Urinary bladder (tissue), 4 donors: Measurements from ENCODE around the gene HMGCLL1. TPM values are rescaled to one million over a fixed set of nuclear protein-coding genes. Genes with fewer than 3 reads are reported as not detected.

ENCODE experiments used
- DNase-seq: peaks from one replicate; pipeline ENCODE4 v3.0.0-alpha.2; 2015; ENCODE audit errors: extremely low spot score
- H3K27ac ChIP-seq: one replicate; pipeline ENCODE4 v1.5.1; 2013; ENCODE audit warnings: low read depth, mild to moderate bottlenecking, moderate library complexity
- H3K36me3 ChIP-seq: one replicate; pipeline ENCODE4 v1.6.1; 2013; ENCODE audit warnings: mild to moderate bottlenecking, moderate library complexity; ENCODE audit not compliant: insufficient read depth
- H3K4me1 ChIP-seq: one replicate; pipeline ENCODE4 v1.6.1; 2013; ENCODE audit warnings: mild to moderate bottlenecking, moderate library complexity; ENCODE audit not compliant: insufficient read depth
- H3K4me3 ChIP-seq: one replicate; pipeline ENCODE4 v1.5.1; 2013; ENCODE audit warnings: low read depth, low read length
- WGBS: extraction: QIAGEN DNeasy Blood & Tissue Kit; methylation state at CpG from one replicate; pipeline ENCODE4 v1.1.7; 2013; 5-methylcytosine and 5-hydroxymethylcytosine counted together
- polyA plus RNA-seq: library from polyadenylated mRNA; stranded (reverse); fragments of 200-250 nt; gene quantifications from one replicate; pipeline ENCODE4 v1.2.3, GENCODE V29; 2013
- total RNA-seq: library from RNA; depleted of rRNA; stranded (reverse); fragments of >200 nt; gene quantifications from one replicate; pipeline ENCODE4 v1.2.3, GENCODE V29; 2014
- donor health status: healthy with polysubstance abuse.
- donor health status: healthy.

HMGCLL1 gene
- total and polyA plus RNA-seq, 2 donors: 2.5 to 14.6 TPM

DNA sequence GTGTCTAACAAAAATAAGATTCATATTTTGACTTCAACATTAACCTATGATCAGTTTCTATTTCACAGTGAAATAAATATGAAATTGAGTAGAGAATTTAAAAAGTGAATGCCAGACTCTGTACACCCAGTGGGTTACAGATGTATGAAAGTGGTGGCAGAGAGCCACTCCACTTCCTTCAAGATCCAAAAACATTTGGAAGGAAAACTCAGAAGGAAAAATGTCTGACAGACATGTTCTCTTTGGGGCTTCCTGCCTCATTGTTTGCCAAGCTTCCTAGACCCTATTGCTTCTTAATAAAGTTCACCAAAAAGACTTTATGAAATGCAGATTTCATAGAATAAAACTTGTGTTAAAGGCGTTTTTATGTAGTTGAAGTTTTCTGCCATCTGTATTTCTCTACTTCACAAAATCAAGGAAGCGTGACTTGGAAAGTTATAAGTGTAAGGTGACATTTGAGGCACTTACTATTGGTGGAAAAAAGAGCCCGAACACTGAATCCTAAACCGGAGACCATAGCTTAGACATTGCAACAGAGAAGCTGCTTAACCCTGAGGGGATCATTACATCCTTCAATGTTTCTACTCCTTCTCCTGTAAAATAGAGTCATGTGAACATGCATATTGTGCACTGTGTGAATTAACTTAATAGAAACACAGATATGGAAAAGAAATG is 12.8 kb downstream of the HMGCLL1 start:
- Histone ChIP-seq H3K4me3 (no peak overlapping the region), H3K27ac (no peak overlapping the region), H3K4me1 (no peaks in the 10 kb centered on the region), H3K36me3 (no peaks in the 10 kb centered on the region)
- WGBS: 88% methylated on average over 4 of the region's 4 CpGs
- no peak for DNase-seq

DNA sequence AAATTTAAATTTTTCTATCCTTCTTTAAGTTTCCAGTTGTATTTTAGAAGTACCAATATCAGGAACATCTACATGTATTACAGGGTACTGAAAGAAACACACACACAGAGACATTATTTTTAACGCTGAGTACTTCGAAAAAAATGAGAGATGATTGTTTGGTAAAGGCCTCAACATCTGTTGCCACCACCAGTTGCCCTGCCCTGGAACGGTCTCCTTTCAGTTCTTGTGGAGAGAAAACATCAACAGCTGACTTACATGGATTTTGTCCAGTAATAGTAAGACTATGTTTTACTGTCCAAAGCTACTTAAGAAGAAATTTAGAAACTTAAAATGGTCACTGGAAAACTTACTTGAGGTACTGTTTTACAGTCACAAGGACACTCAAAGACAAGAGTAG is 16.7 kb downstream of the HMGCLL1 start:
- Histone ChIP-seq H3K36me3 (no peaks in the 10 kb centered on the region), H3K4me1 (no peaks in the 10 kb centered on the region), H3K27ac (no peak overlapping the region), H3K4me3 (no peak overlapping the region)
- WGBS: 84% methylated on average over 3 of the region's 3 CpGs
- no peak for DNase-seq

DNA sequence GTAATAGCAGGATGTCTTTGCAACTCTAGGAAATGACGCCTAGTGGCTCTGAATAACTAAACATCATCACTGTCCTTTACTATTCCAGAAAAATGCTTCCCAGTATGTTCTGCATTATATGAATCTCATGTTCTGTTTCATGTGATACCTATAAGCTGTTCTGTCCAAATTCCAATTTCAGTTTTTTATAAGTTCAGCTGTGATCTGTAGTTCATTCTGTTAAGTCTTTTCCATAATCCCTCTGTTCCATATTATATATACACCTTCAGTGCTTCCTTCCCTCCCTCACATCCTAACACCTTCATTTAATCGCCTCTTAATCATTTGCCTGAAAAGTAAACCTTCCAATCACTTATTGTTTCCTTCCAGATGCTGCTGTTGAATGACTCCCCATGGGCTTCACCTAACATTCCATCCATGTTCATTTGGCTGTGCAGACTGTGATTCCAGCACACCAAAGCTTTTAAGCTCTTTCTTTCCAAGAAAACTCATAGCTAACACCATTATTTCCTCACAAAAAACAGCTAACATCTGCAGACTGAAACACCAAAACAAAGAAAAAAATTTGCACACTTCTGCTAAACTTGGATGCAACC is 18.6 kb downstream of the HMGCLL1 start:
- Histone ChIP-seq H3K4me1 (no peaks in the 10 kb centered on the region), H3K36me3 (no peaks in the 10 kb centered on the region), H3K4me3 (no peak overlapping the region), H3K27ac (no peak overlapping the region)
- no peak for DNase-seq
- 88% methylated on average over 2 of the region's 2 CpGs for WGBS

DNA sequence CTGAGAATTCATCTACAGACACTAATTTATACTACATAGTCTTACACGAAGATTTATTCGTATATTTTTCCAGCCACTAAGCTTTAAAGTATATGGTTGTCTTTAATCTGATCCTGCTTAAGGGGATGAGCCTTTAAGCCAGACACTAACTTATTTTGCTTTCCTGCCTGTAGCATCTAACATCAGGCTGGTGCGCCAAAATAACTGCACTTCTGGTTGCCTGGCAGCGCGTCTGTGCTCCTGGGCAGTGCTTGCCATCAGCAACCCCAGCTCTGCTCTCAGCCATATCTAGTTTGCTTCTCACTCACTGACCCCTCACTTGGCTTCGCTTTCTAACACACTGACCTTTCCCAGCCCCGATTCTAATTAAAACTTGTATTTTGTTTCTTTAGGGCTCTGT is 21.8 kb downstream of the HMGCLL1 start:
- no peak overlapping the region for H3K4me3 ChIP-seq
- WGBS: 72% methylated on average over 7 of the region's 7 CpGs
- no peaks in the 10 kb centered on the region for H3K4me1 ChIP-seq
- DNase-seq: no peak
- no peak overlapping the region for H3K27ac ChIP-seq
- no peaks in the 10 kb centered on the region for H3K36me3 ChIP-seq

DNA sequence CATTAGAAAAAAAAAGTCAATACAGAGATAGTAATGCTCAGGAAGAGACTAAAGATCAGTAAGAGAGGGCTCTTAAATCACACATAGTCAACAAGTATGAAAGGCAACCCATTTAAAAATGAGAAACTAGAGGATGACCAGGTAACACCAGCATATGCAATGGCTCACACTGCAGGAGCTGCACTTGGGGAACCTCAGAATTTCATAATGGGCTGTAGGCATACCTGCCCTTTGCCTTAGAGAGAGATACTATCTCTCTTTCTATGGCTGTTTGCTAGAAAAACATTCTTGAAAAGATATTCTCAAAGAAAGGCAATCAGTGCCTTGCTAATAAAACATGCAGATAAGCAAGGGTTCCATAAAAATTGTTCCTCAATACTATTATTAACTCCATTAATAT is 33.2 kb downstream of the HMGCLL1 start:
- DNase-seq: no peak
- Histone ChIP-seq H3K4me1 (no peaks in the 10 kb centered on the region), H3K36me3 (no peaks in the 10 kb centered on the region), H3K4me3 (no peak overlapping the region), H3K27ac (no peak overlapping the region)

DNA sequence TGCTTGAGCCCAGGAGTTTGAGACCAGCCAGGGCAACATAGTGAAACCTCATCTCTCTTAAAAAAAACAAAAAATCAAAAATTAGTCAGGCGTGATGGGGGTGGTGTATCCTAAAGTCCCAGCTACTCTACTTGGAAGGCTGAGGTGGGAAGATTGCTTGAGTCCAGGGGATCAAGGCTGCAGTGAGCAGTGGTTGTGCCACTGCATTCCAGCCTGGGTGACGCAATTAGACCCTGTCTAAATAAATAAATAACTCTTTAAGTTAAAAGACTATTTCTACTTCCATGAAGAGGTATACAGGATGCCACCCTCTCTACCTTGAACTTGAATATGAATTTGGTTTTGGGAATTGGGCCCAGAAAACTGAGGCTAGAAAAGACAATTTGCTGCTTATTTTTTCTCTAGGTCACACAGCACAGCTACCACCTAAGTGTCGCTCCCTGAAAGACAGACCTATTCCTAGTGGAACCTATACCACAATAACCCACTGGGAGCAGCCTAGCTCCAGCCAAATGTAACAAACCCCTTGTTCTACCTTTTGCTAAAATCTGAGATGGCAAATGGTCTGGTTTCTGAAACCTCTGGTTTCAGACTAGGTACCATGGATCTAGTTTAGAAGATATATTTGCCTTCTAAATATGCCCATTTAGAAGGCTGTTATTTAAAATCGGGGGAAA is 35.2 kb downstream of the HMGCLL1 start:
- WGBS: 97% methylated on average over 4 of the region's 4 CpGs

DNA sequence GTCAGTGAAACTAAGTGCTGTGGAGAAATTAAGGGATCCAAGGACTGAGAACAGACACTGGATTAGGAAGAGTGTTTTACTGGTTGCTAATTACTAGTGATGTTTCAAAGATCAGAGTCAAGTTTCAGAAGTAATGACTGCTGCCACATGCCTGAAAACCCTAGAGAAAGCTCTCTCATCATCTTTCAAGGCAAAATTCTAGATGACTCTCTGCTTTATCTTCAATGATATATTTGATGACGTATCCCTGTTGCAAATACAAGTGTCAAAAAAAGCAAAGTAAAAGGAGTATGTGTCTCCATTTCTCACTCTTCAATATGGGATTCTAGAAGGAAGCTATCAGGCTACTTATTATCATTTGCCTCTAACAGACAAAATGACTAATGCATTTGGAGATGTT is 38.0 kb downstream of the HMGCLL1 start:
- DNase-seq: no peak
- no peak overlapping the region for H3K4me3 ChIP-seq
- no peaks in the 10 kb centered on the region for H3K36me3 ChIP-seq
- WGBS: 87% methylated on average over 1 of the region's 1 CpG
- no peaks in the 10 kb centered on the region for H3K4me1 ChIP-seq
- H3K27ac ChIP-seq: no peak overlapping the region

More for the DNA sequence above, 35.2 kb downstream of the HMGCLL1 start:
- no peak overlapping the region for H3K4me3 ChIP-seq
- H3K36me3 ChIP-seq: no peaks in the 10 kb centered on the region
- no peak overlapping the region for H3K27ac ChIP-seq
- no peak for DNase-seq
- no peaks in the 10 kb centered on the region for H3K4me1 ChIP-seq

DNA sequence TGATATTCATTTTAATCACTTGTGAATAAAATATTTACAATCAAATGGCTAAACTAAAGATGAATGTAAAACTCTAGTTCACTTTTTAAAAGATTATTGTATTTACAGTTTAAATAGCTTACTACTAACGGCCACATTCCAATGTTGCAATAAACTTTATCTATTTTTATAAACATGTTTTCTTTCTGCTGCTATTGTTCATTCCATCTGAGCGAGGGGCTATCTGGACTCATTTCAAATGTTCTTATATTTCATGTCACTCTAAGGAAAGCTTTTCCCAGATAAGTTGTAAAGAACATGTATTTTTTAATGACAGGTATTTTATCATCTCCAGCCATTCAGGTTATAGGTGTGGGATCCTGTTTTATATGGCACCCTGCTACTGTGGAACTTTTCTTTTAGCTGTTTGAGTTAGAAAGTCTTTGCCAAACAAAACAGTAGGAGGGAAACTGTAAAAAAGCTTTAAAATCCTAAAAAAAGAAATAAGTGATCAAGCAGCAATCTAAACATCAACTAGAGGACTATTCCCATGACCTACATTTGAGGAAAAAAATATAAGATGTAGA is 42.5 kb downstream of the HMGCLL1 start:
- no peak for DNase-seq
- Histone ChIP-seq H3K4me1 (no peaks in the 10 kb centered on the region), H3K4me3 (no peak overlapping the region), H3K36me3 (no peaks in the 10 kb centered on the region), H3K27ac (no peak overlapping the region)
- WGBS: 39% methylated on average over 2 of the region's 2 CpGs

DNA sequence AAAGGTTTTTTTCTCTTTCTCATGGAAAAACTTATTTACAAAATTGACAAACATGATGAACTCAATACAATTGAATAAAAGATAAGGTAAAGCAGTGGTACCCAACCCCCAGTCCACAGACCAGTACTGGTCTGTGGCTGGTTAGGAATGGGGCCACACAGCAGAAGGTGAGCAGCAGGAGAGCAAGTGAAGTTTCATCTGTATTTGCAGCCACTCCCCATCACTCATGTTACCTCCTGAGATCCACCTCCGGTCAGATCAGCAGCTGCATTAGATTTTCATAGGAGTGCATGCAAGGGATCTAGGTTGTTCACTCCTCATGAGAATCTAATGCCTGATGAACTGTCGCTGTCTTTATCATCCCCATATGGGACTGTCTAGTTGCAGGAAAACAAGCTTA is 47.5 kb downstream of the HMGCLL1 start:
- Histone ChIP-seq H3K4me1 (no peaks in the 10 kb centered on the region), H3K4me3 (no peak overlapping the region), H3K36me3 (no peaks in the 10 kb centered on the region), H3K27ac (no peak overlapping the region)
- DNase-seq: no peak
- 93% methylated on average over 2 of the region's 2 CpGs for WGBS

DNA sequence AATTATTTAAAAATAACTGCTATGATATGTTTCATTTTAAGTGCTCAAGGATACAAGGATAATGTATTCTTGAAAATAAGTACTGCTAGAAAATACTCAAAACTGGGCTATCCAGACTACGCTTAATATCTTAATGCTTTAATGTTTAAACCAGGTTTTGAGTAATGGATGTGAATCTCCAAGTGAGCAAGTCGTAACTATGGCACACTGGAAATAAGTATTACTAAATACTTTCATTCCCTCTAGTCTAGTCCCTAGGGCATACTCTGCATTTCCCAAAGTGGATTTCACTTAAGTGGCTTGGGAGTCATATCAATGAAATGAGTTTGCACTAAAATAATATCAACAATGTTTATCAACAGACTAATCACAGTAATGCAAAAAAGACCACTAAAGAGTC is 48.1 kb downstream of the HMGCLL1 start:
- Histone ChIP-seq H3K27ac (no peak overlapping the region), H3K4me3 (no peak overlapping the region), H3K4me1 (no peaks in the 10 kb centered on the region), H3K36me3 (no peaks in the 10 kb centered on the region)
- DNase-seq: no peak
- 96% methylated on average over 2 of the region's 2 CpGs for WGBS

DNA sequence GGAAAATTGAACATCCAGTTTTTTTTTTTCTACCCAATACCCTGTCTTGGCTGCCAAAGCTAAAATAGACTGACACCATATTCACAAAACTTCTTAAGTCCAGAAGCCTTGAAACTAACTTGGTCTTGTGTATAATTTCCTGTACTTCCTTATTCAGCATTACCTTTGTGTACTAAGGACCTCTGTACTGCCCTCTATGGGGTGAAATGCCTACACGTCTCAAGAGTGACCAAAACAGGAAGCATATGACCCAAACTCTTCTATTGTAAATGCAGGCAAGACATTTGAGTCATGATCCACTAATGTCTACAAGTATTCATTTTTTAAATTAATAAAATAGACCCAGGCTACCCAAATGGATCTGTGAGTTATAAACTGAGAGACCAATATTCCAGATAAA is 50.4 kb downstream of the HMGCLL1 start:
- WGBS: 63% methylated on average over 1 of the region's 1 CpG
- DNase-seq: no peak
- Histone ChIP-seq H3K4me3 (no peak overlapping the region), H3K27ac (no peak overlapping the region), H3K36me3 (no peaks in the 10 kb centered on the region), H3K4me1 (no peaks in the 10 kb centered on the region)

DNA sequence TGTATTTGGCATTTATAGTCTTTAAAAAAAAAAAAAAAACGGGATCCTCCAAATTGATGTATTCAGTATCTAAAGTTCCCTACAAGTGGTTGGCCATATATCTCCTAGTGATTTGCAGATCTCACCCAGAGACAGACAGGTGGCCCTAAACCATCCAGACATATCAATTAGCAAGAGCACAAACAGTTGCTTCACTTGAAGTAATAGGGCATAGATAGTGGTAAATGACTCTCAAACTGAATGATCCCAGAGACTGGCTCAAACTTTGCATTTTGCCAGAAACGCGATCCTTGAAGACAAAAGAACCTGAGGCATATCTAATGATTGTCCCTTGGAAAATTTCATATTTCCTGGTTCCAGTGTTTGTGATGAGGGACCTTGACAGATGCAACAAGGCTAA is 54.6 kb downstream of the HMGCLL1 start:
- Histone ChIP-seq H3K4me3 (no peak overlapping the region), H3K27ac (no peak overlapping the region), H3K4me1 (no peaks in the 10 kb centered on the region), H3K36me3 (no peaks in the 10 kb centered on the region)
- WGBS: 92% methylated on average over 3 of the region's 3 CpGs
- no peak for DNase-seq

DNA sequence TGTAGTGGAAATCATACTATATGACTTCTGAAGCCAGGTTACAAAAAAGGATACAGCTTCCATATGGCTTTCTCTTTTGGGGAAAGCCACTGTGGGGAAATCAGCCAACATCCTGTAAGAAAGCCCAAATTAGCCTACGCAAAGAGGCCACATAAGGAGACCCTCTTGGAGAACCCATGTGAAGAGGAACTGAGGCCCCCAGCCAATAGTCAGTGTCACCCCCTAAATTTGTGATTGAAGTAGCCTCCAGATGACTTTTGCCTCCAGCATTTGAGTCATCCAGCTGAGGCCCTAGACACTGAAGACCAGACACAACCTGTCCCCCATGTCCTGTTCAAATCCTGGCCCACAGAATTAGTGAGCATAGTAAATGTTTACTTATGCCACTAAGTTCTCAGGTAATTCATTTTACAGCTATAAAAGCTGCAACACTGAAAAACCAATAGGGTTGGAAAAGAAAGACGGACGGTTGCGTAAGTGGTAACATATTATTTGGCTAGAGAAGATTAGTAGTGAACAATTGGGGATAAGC is 60.4 kb downstream of the HMGCLL1 start:
- H3K27ac ChIP-seq: no peak overlapping the region
- no peak overlapping the region for H3K4me3 ChIP-seq
- H3K36me3 ChIP-seq: no peaks in the 10 kb centered on the region
- WGBS: 97% methylated on average over 4 of the region's 4 CpGs
- DNase-seq: no peak
- no peaks in the 10 kb centered on the region for H3K4me1 ChIP-seq

DNA sequence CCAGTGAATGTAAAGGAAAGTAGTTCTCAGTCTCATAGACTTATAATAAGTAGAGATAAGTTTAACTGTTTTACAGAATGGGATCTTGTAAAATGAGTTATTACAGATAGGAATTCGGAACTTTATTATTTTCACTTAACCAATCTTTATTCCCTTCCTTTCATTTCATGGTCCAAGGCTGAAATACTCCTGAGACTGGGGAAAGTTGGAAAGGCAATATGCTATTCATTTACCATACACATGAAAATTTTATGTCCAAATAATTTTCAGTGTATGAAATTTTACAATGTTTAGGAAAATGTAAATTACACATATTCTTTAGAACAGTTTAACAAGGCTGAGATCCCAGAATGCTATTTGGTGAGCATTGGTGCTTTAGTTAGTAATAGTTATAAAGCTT is 62.3 kb downstream of the HMGCLL1 start:
- H3K27ac ChIP-seq: no peak overlapping the region
- H3K4me1 ChIP-seq: no peaks in the 10 kb centered on the region
- no peak for DNase-seq
- H3K4me3 ChIP-seq: no peak overlapping the region
- H3K36me3 ChIP-seq: no peaks in the 10 kb centered on the region
- 71% methylated on average over 1 of the region's 1 CpG for WGBS
